CD4-positive, alpha-beta T cell treated with Interleukin-12 subunit alpha and Interleukin-12 subunit beta, for 1 hour (primary cell): Measurements from ENCODE around the gene TUG1.

Source experiments
- DNase-seq: peaks from one replicate; pipeline ENCODE4 v3.0.0-alpha.2; 2020

The TUG1 gene

GRCh38 chr22:30947816-30948454, 21.1 kb upstream of the TUG1 start:
- DNase-seq: peak; percentile 45

- no peak for DNase-seq
These were observed 20.1 kb upstream of the TUG1 start for GRCh38 chr22:30948930-30949342.

- DNase-seq: no peak
These were observed 19.0 kb upstream of the TUG1 start for GRCh38 chr22:30949934-30950660.

- DNase-seq: no peak
These were observed 15.9 kb upstream of the TUG1 start for GRCh38 chr22:30953206-30953605.

- no peak for DNase-seq
These were observed 13.9 kb upstream of the TUG1 start for GRCh38 chr22:30955153-30955552.

GRCh38 chr22:30964858-30965257, 4.2 kb upstream of the TUG1 start:
- no peak for DNase-seq

- no peak for DNase-seq
These were observed 796 bp upstream of the TUG1 start, which contains the start of gene MORC2 for GRCh38 chr22:30968015-30968923. TSS of gene MORC2 (minus strand) at chr22:30968774. CDS start at chr22:30967889, 885 bp downstream.

GRCh38 chr22:30969532-30970355, 679 bp downstream of the TUG1 start:
- DNase-seq: peak; percentile 57

GRCh38 chr22:30970356-30970746, 1.3 kb downstream of the TUG1 start:
- no peak for DNase-seq

GRCh38 chr22:30978304-30978962, 9.4 kb downstream of the TUG1 start:
- no peak for DNase-seq

GRCh38 chr22:30979932-30980331, 10.9 kb downstream of the TUG1 start:
- no peak for DNase-seq

- no peak for DNase-seq
These were observed 13.4 kb downstream of the TUG1 start for GRCh38 chr22:30982512-30982911.

GRCh38 chr22:30984317-30984716, 15.3 kb downstream of the TUG1 start:
- no peak for DNase-seq

GRCh38 chr22:30985561-30986208, 16.6 kb downstream of the TUG1 start:
- DNase-seq: no peak

GRCh38 chr22:30989474-30989873, 20.4 kb downstream of the TUG1 start:
- DNase-seq: no peak

- no peak for DNase-seq
These were observed 21.6 kb downstream of the TUG1 start for GRCh38 chr22:30990690-30991089.

GRCh38 chr22:30992565-30992964, 23.5 kb downstream of the TUG1 start:
- no peak for DNase-seq

- DNase-seq: no peak
These were observed 25.9 kb downstream of the TUG1 start for GRCh38 chr22:30994960-30995359.

- DNase-seq: no peak
These were observed 27.4 kb downstream of the TUG1 start for GRCh38 chr22:30996462-30996861.

GRCh38 chr22:30998329-30998728, 29.3 kb downstream of the TUG1 start:
- no peak for DNase-seq

GRCh38 chr22:31001124-31001770, 32.2 kb downstream of the TUG1 start:
- DNase-seq: no peak
